Heart left ventricle (tissue), 16 donors: Measurements from ENCODE around the gene CNTFR. TPM values are rescaled to one million over a fixed set of nuclear protein-coding genes. Genes with fewer than 3 reads are reported as not detected.

ENCODE experiments used
- ATAC-seq, 4 donors: fragments of 200-7000 bp; cut with Tn5 transposase; one replicate each; pipeline ENCODE4 v1.9.1; 2020 to 2022; ENCODE audit warnings: moderate library complexity in 4 of 4, mild to moderate bottlenecking in 3 of 4, moderate number of reproducible peaks in 1 of 4
- DNase-seq, 5 donors: peaks; one replicate each; pipeline ENCODE4 v3.0.0-alpha.2; 2020
- H3K27ac ChIP-seq, 12 donors: fragments of 200-600 bp; sonication (generic) in 4 of 12; one replicate each; pipeline versions ENCODE4 v1.5.0 to v1.8.0; 2016 to 2022; ENCODE audit warnings: mild to moderate bottlenecking in 2 of 12
- H3K27me3 ChIP-seq, 9 donors: fragments of 200-600 bp; sonication (generic) in 2 of 9; one replicate each; pipeline versions ENCODE4 v1.5.1 to v1.8.0; 2016 to 2022; ENCODE audit warnings: mild to moderate bottlenecking in 3 of 9
- H3K36me3 ChIP-seq, 9 donors: fragments of 200-600 bp; sonication (generic) in 2 of 9; one replicate each; pipeline versions ENCODE4 v1.5.0 to v1.8.0; 2018 to 2022; ENCODE audit warnings: mild to moderate bottlenecking in 2 of 9
- H3K4me1 ChIP-seq, 12 donors: fragments of 200-600 bp; sonication (generic) in 4 of 12; one replicate each; pipeline versions ENCODE4 v1.5.0 to v1.8.0; 2016 to 2022; ENCODE audit warnings: mild to moderate bottlenecking in 3 of 12
- H3K4me3 ChIP-seq, 12 donors: fragments of 200-600 bp; sonication (generic) in 4 of 12; one replicate each; pipeline versions ENCODE4 v1.5.0 to v1.8.0; 2017 to 2022; ENCODE audit warnings: mild to moderate bottlenecking in 9 of 12, moderate library complexity in 4 of 12
- H3K9me3 ChIP-seq, 12 donors: fragments of 200-600 bp; sonication (generic) in 4 of 12; one replicate each; pipeline versions ENCODE4 v1.5.0 to v1.8.0; 2016 to 2022; ENCODE audit warnings: mild to moderate bottlenecking in 1 of 12
- CTCF ChIP-seq, 12 donors: fragments of 200-600 bp; sonication (generic) in 4 of 12; IDR thresholded peaks; one replicate each; pipeline versions ENCODE4 v1.5.0 to v1.8.0; 2018 to 2022; ENCODE audit warnings: antibody characterized with exemption in 12 of 12, mild to moderate bottlenecking in 5 of 12
- POLR2A ChIP-seq, 2 donors: fragments of 450-650 bp; IDR thresholded peaks; one replicate each; pipeline ENCODE4 v1.6.1; 2017; ENCODE audit warnings: antibody characterized with exemption in 2 of 2, mild to moderate bottlenecking in 2 of 2, moderate library complexity in 2 of 2
- WGBS, 4 donors: extraction: QIAGEN DNeasy Blood & Tissue Kit in 2 of 4; methylation state at CpG; one replicate each; pipeline versions ENCODE4 v1.1.5 to v1.1.7; 2013 to 2018; 5-methylcytosine and 5-hydroxymethylcytosine counted together
- intact Hi-C, 10 donors: fragments of 100-400 bp; cut with DNase I; formaldehyde crosslinking; loops; one replicate each; pipeline versions ENCODE4 v1.11.1 to v1.14.2; 2022
- polyA plus RNA-seq, 2 donors: library from polyadenylated mRNA; stranded (reverse); fragments of 200-250 nt; gene quantifications; one replicate each; pipeline ENCODE4 v1.2.3, GENCODE V29; 2013
- total RNA-seq, 9 donors: library from RNA; depleted of rRNA in 2 of 9; stranded (reverse); fragments of >200 nt in 2 of 9; fragmentation: NEBNext Ultra II Directional in 3 of 9; extraction: Animal tissue kit (Norgen Biotek cat#: 25700) in 3 of 9; gene quantifications; one replicate each; pipeline versions ENCODE4 v1.1.0 to v1.2.4, GENCODE V29; 2016 to 2023
- donor health status: ischemic (EF 13 %, LVEDD 7.1; RV severe dilation, severe dysfunction).
- donor health status: healthy with polysubstance abuse.
- donor health status: DM: no; HTN: yes; CAD: no.
- donor health status: DM: no; HTN: no; CAD: no.
- donor health status: ischemic (EF 25% LVEDD 6.9; RV normal size, moderate dysfunction).
- donor health status: ischemic (EF 25% LVEDD 5.7; RV mildly dilated, moderate dysfunction).
- donor health status: healthy.
- donor health status: DM: yes; HTN: yes; CAD: no.
- donor health status: ischemic (EF 35%, LVEDD 5.7; RV mildly dilated, moderate dysfunction).
- donor health status: nonischemic (EF 11% LVEDD 7.7; RV severe dilation, severe dysfunction).
- donor health status: DM: yes; HTN: yes; CAD: no.
- donor health status: PGD.
- donor health status: ischemic (EF 29% LVEDD 5.4; RV normal size, mild dysfunction).
- donor health status: nonischemic (EF 23%, LVEDD 6.1; RV moderate dilation, normal function).

CNTFR gene
- total and polyA plus RNA-seq, 11 donors: 0.43 to 9.8 (median 2.0) TPM

GRCh38 chr9:34570809-34571480 is 18.6 kb downstream of the CNTFR start:
- Histone ChIP-seq H3K4me3 (no peak overlapping the region), H3K4me1 (peaks cover 0 to 7% (median 0%) of the 10 kb centered on the region in 12 donors), H3K27me3 (no peaks in the 10 kb centered on the region), H3K36me3 (no peaks in the 10 kb centered on the region), H3K9me3 (no peaks in the 10 kb centered on the region), H3K27ac (no peak overlapping the region)
- TF ChIP-seq CTCF (IDR thresholded peaks at IDR 0.05) (no peak), POLR2A (IDR thresholded peaks at IDR 0.05) (no peak)
- DNase-seq (peak in 2 of 5 donors; percentile 10 to 47), ATAC-seq (no peak)
- intact Hi-C loops: no loop called here
- WGBS, 4 donors: 82 to 86% (median 84%) methylated on average over 7 of the region's 7 CpGs

GRCh38 chr9:34570376-34570775 is 19.1 kb downstream of the CNTFR start:
- Histone ChIP-seq H3K36me3 (no peaks in the 10 kb centered on the region), H3K27me3 (no peaks in the 10 kb centered on the region), H3K4me1 (peaks cover 0 to 7% (median 0%) of the 10 kb centered on the region in 12 donors), H3K27ac (no peak overlapping the region), H3K4me3 (no peak overlapping the region), H3K9me3 (no peaks in the 10 kb centered on the region)
- DNase-seq (peak in 1 of 5 donors; percentile 4), ATAC-seq (no peak)
- TF ChIP-seq CTCF (IDR thresholded peaks at IDR 0.05) (no peak), POLR2A (IDR thresholded peaks at IDR 0.05) (no peak)
- 44 to 54% (median 53%) methylated on average over 10 to 11 of the region's 11 CpGs for WGBS, 4 donors
- intact Hi-C loops: no loop called here

GRCh38 chr9:34568774-34569173 is 20.8 kb downstream of the CNTFR start:
- Histone ChIP-seq H3K27me3 (no peaks in the 10 kb centered on the region), H3K36me3 (no peaks in the 10 kb centered on the region), H3K4me1 (peaks cover 0 to 7% (median 0%) of the 10 kb centered on the region in 12 donors), H3K4me3 (no peak overlapping the region), H3K27ac (no peak overlapping the region), H3K9me3 (no peaks in the 10 kb centered on the region)
- DNase-seq (peak in 2 of 5 donors; percentile 13 to 24), ATAC-seq (no peak)
- intact Hi-C loops: no loop called here
- WGBS, 4 donors: 80 to 93% (median 83%) methylated on average over 6 to 12 of the region's 12 CpGs
- TF ChIP-seq POLR2A (IDR thresholded peaks at IDR 0.05) (no peak), CTCF (IDR thresholded peaks at IDR 0.05) (no peak)

GRCh38 chr9:34568133-34568532 is 21.4 kb downstream of the CNTFR start:
- Histone ChIP-seq H3K36me3 (no peaks in the 10 kb centered on the region), H3K27me3 (no peaks in the 10 kb centered on the region), H3K4me1 (peaks cover 0 to 7% (median 0%) of the 10 kb centered on the region in 12 donors), H3K9me3 (no peaks in the 10 kb centered on the region), H3K4me3 (no peak overlapping the region), H3K27ac (no peak overlapping the region)
- ATAC-seq (no peak), DNase-seq (peak in 2 of 5 donors; percentile 9 to 19)
- no peak for TF ChIP-seq POLR2A (IDR thresholded peaks at IDR 0.05)
- 74 to 87% (median 80%) methylated on average over 7 of the region's 7 CpGs for WGBS, 4 donors
- intact Hi-C loops: no loop called here
